ENCODE data around the gene MDGA2.

The MDGA2 gene

GRCh38 chr14:47425302-47425701 is 250.1 kb downstream of the MDGA2 start:
- no peak overlapping the region for H3K27ac ChIP-seq
- TF ChIP-seq, protein P1, sequence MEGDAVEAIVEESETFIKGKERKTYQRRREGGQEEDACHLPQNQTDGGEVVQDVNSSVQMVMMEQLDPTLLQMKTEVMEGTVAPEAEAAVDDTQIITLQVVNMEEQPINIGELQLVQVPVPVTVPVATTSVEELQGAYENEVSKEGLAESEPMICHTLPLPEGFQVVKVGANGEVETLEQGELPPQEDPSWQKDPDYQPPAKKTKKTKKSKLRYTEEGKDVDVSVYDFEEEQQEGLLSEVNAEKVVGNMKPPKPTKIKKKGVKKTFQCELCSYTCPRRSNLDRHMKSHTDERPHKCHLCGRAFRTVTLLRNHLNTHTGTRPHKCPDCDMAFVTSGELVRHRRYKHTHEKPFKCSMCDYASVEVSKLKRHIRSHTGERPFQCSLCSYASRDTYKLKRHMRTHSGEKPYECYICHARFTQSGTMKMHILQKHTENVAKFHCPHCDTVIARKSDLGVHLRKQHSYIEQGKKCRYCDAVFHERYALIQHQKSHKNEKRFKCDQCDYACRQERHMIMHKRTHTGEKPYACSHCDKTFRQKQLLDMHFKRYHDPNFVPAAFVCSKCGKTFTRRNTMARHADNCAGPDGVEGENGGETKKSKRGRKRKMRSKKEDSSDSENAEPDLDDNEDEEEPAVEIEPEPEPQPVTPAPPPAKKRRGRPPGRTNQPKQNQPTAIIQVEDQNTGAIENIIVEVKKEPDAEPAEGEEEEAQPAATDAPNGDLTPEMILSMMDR (IDR thresholded peaks at IDR 0.05): no peak
- TF ChIP-seq ZFX (IDR thresholded peaks at IDR 0.05; ENCODE audit: borderline replicate concordance): no peak

DNA sequence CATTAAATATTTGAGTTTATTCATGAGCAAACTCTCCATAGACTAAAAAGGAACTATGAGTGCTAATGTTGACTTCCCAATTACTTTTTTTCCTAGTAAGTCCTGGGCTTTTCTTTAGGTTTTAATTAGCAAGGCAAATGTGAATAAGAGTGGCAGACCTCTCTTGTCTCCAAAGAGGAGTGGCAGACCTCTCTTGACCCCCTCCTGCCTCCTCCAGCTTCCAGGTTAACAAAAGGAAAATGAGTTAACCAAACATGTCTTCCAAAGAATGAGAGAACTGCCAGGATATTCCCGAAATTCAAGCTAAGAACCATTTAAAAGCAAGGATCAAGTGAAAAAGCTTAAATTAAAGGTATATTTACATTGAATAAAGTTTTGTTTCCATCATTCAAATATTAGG is 253.2 kb downstream of the MDGA2 start:
- no peak overlapping the region for H3K27ac ChIP-seq
- TF ChIP-seq, protein P1 (IDR thresholded peaks at IDR 0.05): no peak
- TF ChIP-seq ZFX (IDR thresholded peaks at IDR 0.05; ENCODE audit: borderline replicate concordance): no peak

DNA sequence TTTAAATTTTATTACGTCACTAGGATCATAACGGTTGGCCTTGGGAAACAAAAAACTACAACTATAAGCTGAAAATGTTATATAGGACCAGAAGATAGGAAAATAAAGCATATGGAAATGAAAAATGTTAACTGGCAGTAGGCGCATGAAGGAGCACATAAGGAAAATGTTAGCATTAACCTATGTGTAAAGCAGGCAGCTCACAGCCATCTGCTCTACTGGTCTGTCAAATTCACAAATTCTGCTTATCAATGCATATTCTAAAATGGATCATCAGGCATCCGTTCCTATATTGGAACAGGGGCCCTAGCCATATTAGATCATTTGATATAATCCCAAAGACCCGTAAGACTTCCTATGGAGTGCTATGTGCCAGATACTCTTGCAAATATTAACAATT is 263.9 kb downstream of the MDGA2 start:
- no peak for TF ChIP-seq ZFX (IDR thresholded peaks at IDR 0.05; ENCODE audit: borderline replicate concordance)
- TF ChIP-seq, protein P1 (IDR thresholded peaks at IDR 0.05): no peak
- no peak overlapping the region for H3K27ac ChIP-seq

DNA sequence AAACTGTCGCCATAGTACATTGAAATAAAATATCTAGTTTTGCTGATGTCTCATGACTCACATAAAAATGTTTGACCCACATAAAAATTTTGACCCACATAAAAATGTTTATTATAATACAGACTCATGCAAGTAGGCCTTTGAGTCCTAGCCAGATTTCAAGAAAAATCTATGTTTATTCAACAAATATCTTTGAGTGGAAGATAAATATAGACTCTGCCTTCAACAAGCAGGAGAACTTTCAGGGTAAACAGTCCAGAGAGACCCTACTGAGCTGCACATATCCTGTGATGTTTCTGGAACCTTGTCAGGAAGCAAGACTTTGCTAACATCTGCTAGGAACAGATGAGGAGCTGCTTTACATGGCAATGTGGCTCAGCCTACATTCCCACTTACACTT is 283.1 kb downstream of the MDGA2 start:
- TF ChIP-seq, protein P1 (IDR thresholded peaks at IDR 0.05): no peak
- no peak overlapping the region for H3K27ac ChIP-seq

DNA sequence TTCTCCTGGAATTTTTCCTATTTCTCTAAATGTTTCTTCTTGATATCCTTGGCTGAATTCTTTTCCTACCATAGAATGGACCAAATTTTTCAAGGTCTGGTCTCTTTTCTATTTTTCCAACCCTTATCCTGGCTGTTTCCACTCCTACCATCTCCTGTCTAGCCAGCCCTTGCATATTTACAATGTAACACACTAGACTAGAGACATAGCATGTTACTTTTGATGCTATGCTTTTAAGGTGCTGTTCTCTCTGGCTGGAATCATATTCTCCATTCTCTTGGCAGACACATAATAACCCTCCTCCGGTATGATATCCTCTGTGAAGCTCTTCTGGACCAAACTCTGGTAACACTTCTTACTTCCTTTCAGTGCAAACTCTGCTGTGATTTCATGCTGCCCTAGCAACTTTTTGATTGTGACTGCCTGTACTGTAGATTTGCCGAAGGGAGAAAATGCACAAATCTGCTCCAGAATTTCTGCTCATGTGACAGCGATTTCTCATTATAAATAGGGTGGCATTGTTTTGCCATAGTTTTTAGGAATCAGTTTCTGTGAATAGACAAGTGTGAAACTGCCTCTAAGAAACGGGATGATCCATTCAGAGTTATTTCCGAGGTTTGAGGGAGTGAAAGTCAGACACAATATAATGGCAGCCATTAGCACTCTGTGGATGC is 284.4 kb downstream of the MDGA2 start:
- H3K27ac ChIP-seq: no peak overlapping the region
- TF ChIP-seq, protein P1 (IDR thresholded peaks at IDR 0.05): no peak
- TF ChIP-seq ZFX (IDR thresholded peaks at IDR 0.05; ENCODE audit: borderline replicate concordance): no peak

DNA sequence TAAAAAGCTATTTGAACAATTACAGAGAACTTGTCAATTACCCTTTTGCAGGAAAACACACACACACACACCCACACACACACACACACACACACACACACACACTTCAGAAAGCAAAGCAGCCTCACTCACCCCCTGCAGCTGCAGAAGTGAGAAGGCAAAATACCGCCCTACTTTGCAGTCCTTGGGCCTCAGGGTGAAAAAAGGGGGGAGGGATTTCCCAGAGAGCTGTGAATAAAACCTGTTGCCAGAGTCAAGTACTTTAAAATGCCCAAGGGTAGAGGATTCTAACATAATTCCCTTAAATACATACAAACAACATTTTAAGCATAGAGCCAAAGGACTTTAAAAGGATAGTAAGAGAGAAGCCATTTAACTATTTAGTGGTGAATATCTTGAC is 285.9 kb downstream of the MDGA2 start:
- no peak for TF ChIP-seq ZFX (IDR thresholded peaks at IDR 0.05; ENCODE audit: borderline replicate concordance)
- TF ChIP-seq, protein P1 (IDR thresholded peaks at IDR 0.05): no peak
- no peak overlapping the region for H3K27ac ChIP-seq

- H3K27ac ChIP-seq: no peak overlapping the region
- no peak for TF ChIP-seq ZFX (IDR thresholded peaks at IDR 0.05; ENCODE audit: borderline replicate concordance)
- TF ChIP-seq, protein P1 (IDR thresholded peaks at IDR 0.05): no peak
Measured at GRCh38 chr14:47366006-47366405, 309.4 kb downstream of the MDGA2 start.
